IMR-90 (cell line): ENCODE results near the gene LRRC42. TPM values are rescaled to one million over a fixed set of nuclear protein-coding genes. Genes with fewer than 3 reads are reported as not detected.

Source experiments
- ATAC-seq: fragments of 200-7000 bp; cut with Tn5 transposase; 2 replicates; pipeline ENCODE4 v1.9.1; 2020; ENCODE audit warnings: low read depth, mild to moderate bottlenecking, moderate library complexity
- BruUV-seq: library from RNA; stranded (reverse); fragments of 400-500 nt; replicated peaks from 2 replicates; lab custom pipeline; 2021; lab: Mats Ljungman, UMichigan
- CTCF ChIA-PET: fragments of 300-600 bp; formaldehyde crosslinking; extraction: SDS; loops from one replicate; lab custom pipeline; 2021; ENCODE audit warnings: antibody characterized with exemption; lab: Yijun Ruan, JAX
- POLR2A ChIA-PET: fragments of 300-600 bp; sonication (Branson Sonifier 250); formaldehyde crosslinking; loops from one replicate; lab custom pipeline; 2022; ENCODE audit warnings: antibody characterized with exemption; ENCODE audit not compliant: unreplicated experiment; lab: Charles Lee
- DNase-seq: peaks from one replicate; pipeline ENCODE4 v3.0.0; 2013
- H2AFZ ChIP-seq: replicated peaks from 2 replicates; pipeline ENCODE3; 2013; ENCODE audit warnings: low read length, mild to moderate bottlenecking; ENCODE audit not compliant: poor library complexity
- H2AK5ac ChIP-seq: 2 replicates; pipeline ENCODE4 v1.6.1; 2013; ENCODE audit warnings: low read depth, low read length, inconsistent platforms
- H2AK9ac ChIP-seq: replicated peaks from 2 replicates; pipeline ENCODE3; 2013; ENCODE audit warnings: mild to moderate bottlenecking, low read depth, low read length, moderate library complexity; ENCODE audit not compliant: poor library complexity
- H2BK120ac ChIP-seq: 2 replicates; pipeline ENCODE4 v1.6.1; 2013; ENCODE audit warnings: low read depth, low read length, inconsistent platforms
- H2BK15ac ChIP-seq: 3 replicates; pipeline ENCODE4 v1.6.1; 2013; ENCODE audit warnings: low read depth, low read length, inconsistent platforms
- H2BK20ac ChIP-seq: 2 replicates; pipeline ENCODE4 v1.6.1; 2013; ENCODE audit warnings: low read depth, mild to moderate bottlenecking, inconsistent platforms, low read length, moderate library complexity
- H2BK5ac ChIP-seq: 2 replicates; pipeline ENCODE4 v1.6.1; 2013; ENCODE audit warnings: mild to moderate bottlenecking, low read depth, low read length, inconsistent platforms; ENCODE audit not compliant: poor library complexity, severe bottlenecking
- H3K14ac ChIP-seq: replicated peaks from 2 replicates; pipeline ENCODE4 v1.6.1; 2013; ENCODE audit warnings: low read depth, low read length, inconsistent platforms
- H3K18ac ChIP-seq: 2 replicates; pipeline ENCODE4 v1.6.1; 2013; ENCODE audit warnings: low read depth, low read length, control low read depth
- H3K23ac ChIP-seq: 2 replicates; pipeline ENCODE4 v1.6.1; 2013; ENCODE audit warnings: low read depth, low read length, inconsistent platforms
- H3K27ac ChIP-seq: 2 replicates; pipeline ENCODE4 v1.5.1; 2013; ENCODE audit warnings: mild to moderate bottlenecking, control low read depth, low read length; ENCODE audit not compliant: insufficient read depth
- H3K27me3 ChIP-seq: 2 replicates; pipeline ENCODE4 v1.6.1; 2013; ENCODE audit warnings: low read length; ENCODE audit not compliant: control insufficient read depth, insufficient read depth
- H3K36me3 ChIP-seq: 2 replicates; pipeline ENCODE4 v1.6.1; 2013; ENCODE audit warnings: low read length, mixed read lengths; ENCODE audit not compliant: control insufficient read depth, insufficient read depth
- H3K4ac ChIP-seq: 2 replicates; pipeline ENCODE4 v1.6.1; 2013; ENCODE audit warnings: low read depth, low read length, inconsistent platforms
- H3K4me1 ChIP-seq: 2 replicates; pipeline ENCODE4 v1.6.1; 2013; ENCODE audit warnings: low read length, mixed read lengths; ENCODE audit not compliant: control insufficient read depth, insufficient read depth
- H3K4me2 ChIP-seq: 2 replicates; pipeline ENCODE4 v1.6.1; 2013; ENCODE audit warnings: low read depth, mild to moderate bottlenecking, control low read depth, low read length, moderate library complexity
- H3K4me3 ChIP-seq: 2 replicates; pipeline ENCODE4 v1.5.1; 2013; ENCODE audit warnings: low read depth, mild to moderate bottlenecking, control low read depth, low read length, moderate library complexity; ENCODE audit not compliant: insufficient read depth
- H3K56ac ChIP-seq: 2 replicates; pipeline ENCODE4 v1.6.1; 2013; ENCODE audit warnings: low read length, inconsistent platforms; ENCODE audit not compliant: insufficient read depth; ENCODE audit errors: extremely low read depth
- H3K79me1 ChIP-seq, 2 experiments: 2 replicates each; pipeline ENCODE4 v1.6.1; 2013; ENCODE audit warnings: low read length in 2 of 2, inconsistent platforms in 1 of 2, low read depth in 1 of 2
- H3K9ac ChIP-seq: 2 replicates; pipeline ENCODE4 v1.6.1; 2013; ENCODE audit warnings: low read depth, low read length, control low read depth
- H3K9me1 ChIP-seq: 2 replicates; pipeline ENCODE4 v1.6.1; 2013; ENCODE audit warnings: low read length, inconsistent platforms; ENCODE audit not compliant: insufficient read depth
- H3K9me3 ChIP-seq: 2 replicates; pipeline ENCODE4 v1.6.1; 2013; ENCODE audit warnings: low read length; ENCODE audit not compliant: control insufficient read depth, insufficient read depth
- H4K20me1 ChIP-seq: 2 replicates; pipeline ENCODE4 v1.6.1; 2013; ENCODE audit warnings: low read length, inconsistent platforms; ENCODE audit not compliant: insufficient read depth
- H4K5ac ChIP-seq: 2 replicates; pipeline ENCODE4 v1.6.1; 2013; ENCODE audit warnings: mild to moderate bottlenecking, low read depth, low read length, control low read depth
- H4K8ac ChIP-seq, 2 experiments: 2 replicates each; pipeline ENCODE4 v1.6.1; 2013; ENCODE audit warnings: low read depth in 2 of 2, low read length in 2 of 2, control low read depth in 1 of 2, inconsistent platforms in 1 of 2
- H4K91ac ChIP-seq: 2 replicates; pipeline ENCODE4 v1.6.1; 2013; ENCODE audit warnings: low read depth, low read length, inconsistent platforms; ENCODE audit not compliant: insufficient read depth
- CEBPB ChIP-seq: IDR thresholded peaks from 2 replicates; pipeline ENCODE4 v1.6.1; 2012; ENCODE audit warnings: low read depth, low read length, improper control_type of control experiment
- SMC3 ChIP-seq: fragments of 150-350 bp; IDR thresholded peaks from 2 replicates; pipeline ENCODE4 v1.6.1; 2016; ENCODE audit warnings: low read depth, mild to moderate bottlenecking, antibody characterized with exemption, low read length, moderate library complexity
- WGBS, 2 experiments: methylation state at CpG; one replicate each; pipeline versions ENCODE4 v1.1.5 to v1.1.7; 2013; ENCODE audit warnings: missing lambda C conversion rate in 2 of 2; ENCODE audit not compliant: insufficient read length in 1 of 2; ENCODE audit errors: extremely low coverage in 2 of 2; 5-methylcytosine and 5-hydroxymethylcytosine counted together
- dilution Hi-C: fragments of 300-500 bp; cut with HindIII; formaldehyde crosslinking; loops from one replicate; pipeline ENCODE4 v1.14.3; 2018; ENCODE audit warnings: low sequenced_read_pairs; ENCODE audit not compliant: unreplicated experiment
- in situ Hi-C: fragments of 300-500 bp; cut with MboI; formaldehyde crosslinking; loops from 3 replicates; pipeline ENCODE4 v1.14.3; 2019; ENCODE audit warnings: low sequenced_read_pairs, inconsistent platforms, mixed read lengths
- intact Hi-C: fragments of 100-400 bp; cut with micrococcal nuclease; formaldehyde crosslinking; loops from 2 replicates; pipeline ENCODE4 v1.10.0; 2022
- polyA plus RNA-seq, 3 experiments: library from polyadenylated mRNA; depleted of rRNA; stranded (reverse); fragments of >200 nt; gene quantifications; 2 replicates each; pipeline ENCODE4 v1.2.3, GENCODE V29; 2012; ENCODE audit warnings: low replicate concordance in 1 of 3
- total RNA-seq: library from RNA; depleted of rRNA; stranded (reverse); fragments of >200 nt; gene quantifications from 2 replicates; pipeline ENCODE4 v1.2.3, GENCODE V29; 2012

Gene LRRC42
- total and polyA plus RNA-seq, 2 of the 4 experiments (the other 2 are of a cell fraction) = 39.9 to 47.5 TPM

- peak; percentile 34 for ATAC-seq
- no peak overlapping the region for H3K4me3 ChIP-seq
- peaks cover 34% of the 10 kb centered on the region for H3K36me3 ChIP-seq
- peak; percentile 51 for TF ChIP-seq CEBPB
- no peak for TF ChIP-seq SMC3
- H3K79me1 ChIP-seq = peaks cover 25 to 43% of the 10 kb centered on the region in 2 experiments
- H2AK5ac ChIP-seq = peak overlapping the region; percentile 69
- H3K56ac ChIP-seq = peak overlapping the region; percentile 78; the same call in 1 of the 2 replicates
- dilution Hi-C loops (no loop called here), in situ Hi-C loops (no loop called here), intact Hi-C loops (loop anchor here (2.0 kb wide), 1 partner anchor 96 kb away; the partner anchor contains the start of genes TCEANC2 and TMEM59)
- peak overlapping the region; percentile 92 for H2BK20ac ChIP-seq
- peak overlapping the region; percentile 70 for H2AFZ ChIP-seq
- ChIA-PET POLR2A (no interaction called here), CTCF (interaction anchor here (0.9 to 1.0 kb wide), 2 partner anchors 11 to 78 kb away, joined by 3 read pairs; partner anchors contain the start of genes IFT25 and LRRC42)
- peak overlapping the region; percentile 93 for H2BK5ac ChIP-seq
- peak overlapping the region; percentile 92 for H3K14ac ChIP-seq
- peak overlapping the region; percentile 75 for H3K27ac ChIP-seq
- peaks cover 14% of the 10 kb centered on the region for H3K4me1 ChIP-seq
- H3K27me3 ChIP-seq = no peaks in the 10 kb centered on the region
- H4K91ac ChIP-seq = peak overlapping the region; percentile 93
- peak overlapping the region; percentile 77; the same call in 2 of the 3 replicates for H2BK15ac ChIP-seq
- peaks cover 3% of the 10 kb centered on the region; the same call in 1 of the 2 replicates for H3K9me1 ChIP-seq
- peak overlapping the region; percentile 62 to 94 for H4K8ac ChIP-seq
- H3K9ac ChIP-seq = peak overlapping the region; percentile 58; the same call in 1 of the 2 replicates
- H3K4ac ChIP-seq = peak overlapping the region; percentile 93
- no CpG with 5 or more reads among the region's 3 CpGs for WGBS, 2 experiments
- H3K23ac ChIP-seq = peak overlapping the region; percentile 91
- no peak for DNase-seq
- H2AK9ac ChIP-seq = peak overlapping the region; percentile 87
- H4K5ac ChIP-seq = peak overlapping the region; percentile 70
- H2BK120ac ChIP-seq = peak overlapping the region; percentile 94
- H3K9me3 ChIP-seq = no peaks in the 10 kb centered on the region
- BruUV-seq = no TSS peak
- H3K4me2 ChIP-seq = peak overlapping the region; percentile 68
- H3K18ac ChIP-seq = peak overlapping the region; percentile 84
- H4K20me1 ChIP-seq = peaks cover 7% of the 10 kb centered on the region
These were observed 10.4 kb downstream of the LRRC42 start for GRCh38 chr1:53956308-53957168.
